ENCODE data around the gene MACROD2. TPM values are rescaled to one million over a fixed set of nuclear protein-coding genes. Genes with fewer than 3 reads are reported as not detected.

MACROD2 gene
- total RNA-seq, 2 donors from 2014 or later = 8.3 to 21.8 TPM

DNA sequence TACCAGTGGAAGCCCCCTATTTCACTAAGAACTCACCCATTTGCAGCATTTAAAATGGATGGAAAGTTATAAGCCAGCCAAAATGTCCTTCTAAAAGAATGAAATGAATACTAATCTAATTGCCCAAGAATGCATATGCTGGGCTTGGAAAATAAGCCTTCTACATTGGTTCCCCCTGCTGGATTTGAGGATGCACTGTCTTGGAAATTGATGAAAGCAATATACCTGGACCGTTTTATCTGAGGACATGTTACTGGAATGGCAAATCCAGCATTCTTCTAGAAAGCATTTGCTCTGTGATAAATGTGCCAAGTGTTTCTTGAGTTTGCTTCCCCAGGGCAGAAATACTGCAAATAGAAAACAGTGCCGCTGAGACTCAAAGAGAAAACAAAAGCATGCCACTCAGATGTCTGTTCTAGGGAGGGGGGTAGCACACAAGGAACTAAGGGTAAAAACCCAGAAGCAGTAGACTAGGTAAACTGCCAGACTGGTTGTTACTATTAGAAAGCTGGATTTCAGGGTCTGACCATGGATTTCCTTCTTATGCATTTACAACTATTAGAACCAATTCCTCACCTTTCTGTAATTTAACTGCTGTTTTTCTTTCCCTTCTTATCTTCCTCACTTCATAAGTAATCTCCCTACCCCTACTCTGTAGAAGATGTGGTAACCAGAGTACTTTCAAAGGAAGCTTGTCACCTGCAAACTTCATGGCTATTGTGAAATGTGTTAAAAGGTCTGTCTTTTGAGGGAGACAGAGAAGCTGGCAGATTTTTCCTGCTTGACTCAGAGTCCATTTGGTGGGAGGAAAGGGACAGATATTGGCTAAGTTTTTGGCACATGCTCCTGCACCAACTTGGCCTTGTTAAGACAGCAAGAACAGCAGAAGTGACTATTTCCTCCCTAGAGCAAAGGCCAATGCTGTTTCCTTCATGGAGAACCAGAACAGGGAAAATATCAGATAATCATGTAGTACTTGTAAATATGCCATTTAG lies 1935.3 kb downstream of the MACROD2 start:
- Histone ChIP-seq H3K27ac (no peak overlapping the region), H3K9me3 (no peaks in the 10 kb centered on the region), H3K36me3 (replicated peaks in 1 of 2; ENCODE audit: insufficient read depth in 1 of 2, low read depth in 2 of 2) (no peaks in the 10 kb centered on the region), H3K4me1 (no peaks in the 10 kb centered on the region), H3K27me3 (no peaks in the 10 kb centered on the region), H3K4me3 (no peak overlapping the region)
- DNase-seq = peak in 1 of 4 donors; percentile 32
- intact Hi-C loops (cut with DNase I) = no loop called here
- TF ChIP-seq, protein P1, sequence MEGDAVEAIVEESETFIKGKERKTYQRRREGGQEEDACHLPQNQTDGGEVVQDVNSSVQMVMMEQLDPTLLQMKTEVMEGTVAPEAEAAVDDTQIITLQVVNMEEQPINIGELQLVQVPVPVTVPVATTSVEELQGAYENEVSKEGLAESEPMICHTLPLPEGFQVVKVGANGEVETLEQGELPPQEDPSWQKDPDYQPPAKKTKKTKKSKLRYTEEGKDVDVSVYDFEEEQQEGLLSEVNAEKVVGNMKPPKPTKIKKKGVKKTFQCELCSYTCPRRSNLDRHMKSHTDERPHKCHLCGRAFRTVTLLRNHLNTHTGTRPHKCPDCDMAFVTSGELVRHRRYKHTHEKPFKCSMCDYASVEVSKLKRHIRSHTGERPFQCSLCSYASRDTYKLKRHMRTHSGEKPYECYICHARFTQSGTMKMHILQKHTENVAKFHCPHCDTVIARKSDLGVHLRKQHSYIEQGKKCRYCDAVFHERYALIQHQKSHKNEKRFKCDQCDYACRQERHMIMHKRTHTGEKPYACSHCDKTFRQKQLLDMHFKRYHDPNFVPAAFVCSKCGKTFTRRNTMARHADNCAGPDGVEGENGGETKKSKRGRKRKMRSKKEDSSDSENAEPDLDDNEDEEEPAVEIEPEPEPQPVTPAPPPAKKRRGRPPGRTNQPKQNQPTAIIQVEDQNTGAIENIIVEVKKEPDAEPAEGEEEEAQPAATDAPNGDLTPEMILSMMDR (IDR thresholded peaks at IDR 0.05) = peak in 6 of 7 experiments; percentile 17 to 61 (median 52)
- TF ChIP-seq POLR2A (IDR thresholded peaks at IDR 0.05) = no peak
- peak; percentile 48 for ATAC-seq
- 3 to 5% methylated on average over 2 of the region's 2 CpGs for WGBS, 2 donors

DNA sequence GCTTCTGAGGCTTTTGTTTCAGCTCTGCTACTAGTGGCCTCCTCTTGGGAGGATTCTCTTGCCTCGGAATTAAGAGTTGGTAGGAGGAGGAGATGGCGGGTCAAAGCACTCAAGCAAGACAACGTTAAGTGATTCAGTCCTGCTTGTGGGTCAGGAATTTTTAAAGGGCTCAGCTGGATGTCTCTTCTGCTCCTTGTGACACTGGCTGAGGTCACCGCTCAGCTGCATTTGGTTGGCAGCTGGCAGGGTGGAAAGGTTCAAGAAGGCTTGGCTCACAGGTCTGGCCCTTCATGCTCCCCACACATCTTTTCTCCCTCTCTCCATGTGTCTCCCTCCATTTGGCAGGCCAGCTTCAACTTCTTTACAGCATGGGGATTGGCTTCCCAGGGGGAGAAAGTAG lies 1936.6 kb downstream of the MACROD2 start:
- WGBS, 2 donors = 74 to 89% methylated on average over 4 of the region's 4 CpGs
- ATAC-seq (no peak), DNase-seq (no peak)
- intact Hi-C loops (cut with DNase I) = no loop called here
- no peaks in the 10 kb centered on the region for H3K4me1 ChIP-seq
- no peaks in the 10 kb centered on the region for H3K36me3 ChIP-seq (replicated peaks in 1 of 2; ENCODE audit: insufficient read depth in 1 of 2, low read depth in 2 of 2)
- TF ChIP-seq, protein P1 (IDR thresholded peaks at IDR 0.05) = no peak
- no peak for TF ChIP-seq POLR2A (IDR thresholded peaks at IDR 0.05)
- H3K9me3 ChIP-seq = no peaks in the 10 kb centered on the region
- no peaks in the 10 kb centered on the region for H3K27me3 ChIP-seq
- H3K27ac ChIP-seq = no peak overlapping the region
- H3K4me3 ChIP-seq = no peak overlapping the region

DNA sequence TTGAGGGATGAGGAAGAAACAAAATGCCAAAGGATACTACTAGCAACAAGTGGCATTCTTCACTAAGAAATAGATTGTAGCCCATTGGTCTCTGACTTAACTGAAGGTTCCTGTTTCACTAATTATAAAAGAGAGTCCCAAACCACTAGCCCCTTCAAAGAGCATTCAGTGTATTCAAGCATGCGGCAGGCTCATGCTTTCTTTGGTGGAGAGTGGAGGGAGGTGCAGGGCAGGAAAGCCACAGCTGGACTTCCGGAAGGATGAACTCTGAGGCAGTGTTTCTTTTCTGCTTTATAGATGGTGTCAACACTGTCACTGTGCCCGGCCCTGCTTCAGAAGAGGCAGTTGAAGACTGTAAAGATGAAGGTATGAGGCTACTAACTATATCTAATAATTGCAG lies 1941.9 kb downstream of the MACROD2 start:
- Histone ChIP-seq H3K4me3 (no peak overlapping the region), H3K27me3 (no peaks in the 10 kb centered on the region), H3K27ac (no peak overlapping the region), H3K36me3 (replicated peaks in 1 of 2; ENCODE audit: insufficient read depth in 1 of 2, low read depth in 2 of 2) (no peaks in the 10 kb centered on the region), H3K4me1 (no peaks in the 10 kb centered on the region), H3K9me3 (peaks cover 0 to 12% (median 0%) of the 10 kb centered on the region in 3 donors)
- no peak for TF ChIP-seq POLR2A (IDR thresholded peaks at IDR 0.05)
- TF ChIP-seq, protein P1 (IDR thresholded peaks at IDR 0.05) = no peak
- no peak for ATAC-seq
- intact Hi-C loops (cut with DNase I) = no loop called here
- DNase-seq = no peak
- 74 to 84% methylated on average over 3 of the region's 3 CpGs for WGBS, 2 donors

DNA sequence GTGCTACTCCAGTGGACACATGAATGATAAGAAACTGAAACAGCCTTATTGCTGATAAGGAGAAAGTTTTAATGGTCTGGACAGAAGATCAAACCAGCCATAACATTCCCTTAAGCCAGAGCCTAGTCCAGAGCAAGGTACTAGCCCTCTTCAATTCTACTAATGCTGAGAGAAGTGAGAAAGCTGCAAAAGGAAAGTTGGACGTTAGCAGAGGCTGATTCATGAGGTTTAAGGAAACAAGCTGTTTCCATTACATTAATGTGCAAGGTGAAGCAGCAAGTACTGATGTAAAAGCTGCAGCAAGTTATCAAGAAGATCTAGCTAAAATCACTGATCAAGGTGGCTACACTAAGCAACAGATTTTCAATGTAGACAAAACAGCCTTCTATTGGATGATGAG lies 1943.5 kb downstream of the MACROD2 start:
- no peak for DNase-seq
- Histone ChIP-seq H3K4me1 (no peaks in the 10 kb centered on the region), H3K27ac (no peak overlapping the region), H3K36me3 (replicated peaks in 1 of 2; ENCODE audit: insufficient read depth in 1 of 2, low read depth in 2 of 2) (no peaks in the 10 kb centered on the region), H3K27me3 (no peaks in the 10 kb centered on the region), H3K9me3 (peaks cover 0 to 12% (median 0%) of the 10 kb centered on the region in 3 donors), H3K4me3 (no peak overlapping the region)
- TF ChIP-seq POLR2A (IDR thresholded peaks at IDR 0.05) = no peak
- TF ChIP-seq, protein P1 (IDR thresholded peaks at IDR 0.05) = no peak
- ATAC-seq = no peak
- WGBS, 2 donors = 39 to 60% methylated on average over 1 of the region's 1 CpG
- intact Hi-C loops (cut with DNase I) = no loop called here

Data from body of pancreas (tissue), 4 donors.